OCI-LY1 (cell line): Measurements from ENCODE around the gene FHIT.
"Not testable (repeated sequence)": the region's sequence is repeated elsewhere in the genome, so short reads cannot be mapped to it uniquely, and the experiment has no call there.

Experiments
- H2AFZ ChIP-seq: fragments of 200-600 bp; sonication (generic), shearing (Covaris generic); 2 replicates; pipeline ENCODE4 v1.6.0; 2014; ENCODE audit warnings: antibody characterized with exemption, mild to moderate bottlenecking, low read length
- H3F3A ChIP-seq: fragments of 200-600 bp; sonication (generic), shearing (Covaris generic); 2 replicates; pipeline ENCODE4 v1.6.0; 2014; ENCODE audit warnings: mild to moderate bottlenecking, antibody characterized with exemption, low read length, moderate library complexity; ENCODE audit not compliant: insufficient read depth
- H3K27ac ChIP-seq: fragments of 200-600 bp; sonication (generic); 2 replicates; pipeline ENCODE4 v1.5.1; 2014; ENCODE audit warnings: low read length, mixed run types, mild to moderate bottlenecking, low read depth; ENCODE audit not compliant: poor library complexity, severe bottlenecking
- H3K27me3 ChIP-seq: fragments of 200-600 bp; sonication (generic); 2 replicates; pipeline ENCODE4 v1.6.0; 2014; ENCODE audit warnings: antibody characterized with exemption, mild to moderate bottlenecking, low read length, moderate library complexity; ENCODE audit not compliant: insufficient read depth
- H3K36me3 ChIP-seq: fragments of 200-600 bp; sonication (generic); 2 replicates; pipeline ENCODE4 v1.6.1; 2014; ENCODE audit warnings: mild to moderate bottlenecking, antibody characterized with exemption, low read length, moderate library complexity, mixed read lengths; ENCODE audit not compliant: insufficient read depth
- H3K4me1 ChIP-seq: fragments of 200-600 bp; sonication (generic); 2 replicates; pipeline ENCODE4 v1.5.1; 2014; ENCODE audit warnings: mild to moderate bottlenecking, low read length, moderate library complexity; ENCODE audit not compliant: insufficient read depth, severe bottlenecking
- H3K4me2 ChIP-seq: fragments of 200-600 bp; sonication (generic), shearing (Covaris generic); 2 replicates; pipeline ENCODE4 v1.6.1; 2014; ENCODE audit warnings: low read length
- H3K4me3 ChIP-seq: fragments of 200-600 bp; sonication (generic); 2 replicates; pipeline ENCODE4 v1.5.1; 2014; ENCODE audit warnings: low read length, low read depth, mild to moderate bottlenecking, mixed read lengths; ENCODE audit not compliant: poor library complexity, severe bottlenecking
- H3K79me2 ChIP-seq: fragments of 200-600 bp; shearing (Covaris generic); 2 replicates; pipeline ENCODE4 v1.6.1; 2016; ENCODE audit warnings: mixed run types, low read length, mixed read lengths; ENCODE audit not compliant: insufficient read depth
- H3K9ac ChIP-seq: fragments of 200-600 bp; sonication (generic), shearing (Covaris generic); 2 replicates; pipeline ENCODE4 v1.6.1; 2014; ENCODE audit warnings: mild to moderate bottlenecking, low read length, mixed read lengths
- H3K9me2 ChIP-seq: fragments of 200-600 bp; sonication (generic), shearing (Covaris generic); 2 replicates; pipeline ENCODE4 v1.6.1; 2014; ENCODE audit warnings: low read depth, mild to moderate bottlenecking, low read length, mixed read lengths
- H3K9me3 ChIP-seq: fragments of 200-600 bp; shearing (Covaris generic); 2 replicates; pipeline ENCODE4 v1.6.1; 2014; ENCODE audit warnings: low read length, mixed read lengths
- H4K20me1 ChIP-seq: fragments of 200-600 bp; sonication (generic), shearing (Covaris generic); 2 replicates; pipeline ENCODE4 v1.6.0; 2016; ENCODE audit warnings: mild to moderate bottlenecking, low read length; ENCODE audit not compliant: insufficient read depth
- CTCF ChIP-seq: fragments of 200-600 bp; sonication (generic), shearing (Covaris generic); IDR thresholded peaks from 2 replicates; pipeline ENCODE4 v1.5.1; 2017; ENCODE audit warnings: mild to moderate bottlenecking, antibody characterized with exemption, low read length, moderate library complexity, mixed read lengths
- EZH2 ChIP-seq: fragments of 200-600 bp; sonication (generic), shearing (Covaris generic); IDR thresholded peaks from 2 replicates; pipeline ENCODE4 v1.8.0; 2017; ENCODE audit warnings: borderline replicate concordance, mixed run types, mild to moderate bottlenecking, antibody characterized with exemption, low read length, moderate library complexity, mixed read lengths

FHIT gene

DNA sequence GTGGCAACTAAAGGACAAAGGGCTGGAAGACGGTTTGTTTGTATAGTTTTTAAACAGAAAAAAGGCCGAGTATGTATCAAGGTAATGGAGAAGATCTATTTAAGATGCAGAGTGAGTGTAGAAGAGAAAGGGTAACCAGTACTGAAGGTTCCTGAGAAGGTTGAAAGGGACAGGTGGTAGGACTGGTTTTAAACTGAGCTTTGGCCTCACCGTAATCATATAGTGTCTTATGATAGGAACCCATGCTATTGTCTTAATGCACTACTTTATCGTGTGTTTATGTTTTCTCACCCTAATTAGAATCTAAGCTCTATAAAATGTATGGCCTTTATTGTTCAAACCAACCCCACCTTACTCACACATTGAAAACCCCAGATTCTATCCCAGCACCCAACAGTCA lies 32.7 kb downstream of the FHIT start:
- TF ChIP-seq CTCF = no peak
- TF ChIP-seq EZH2 = no peak
- Histone ChIP-seq H2AFZ (no peak overlapping the region), H3K27ac (no peak overlapping the region), H3K4me3 (no peak overlapping the region), H3K4me1 (no peaks in the 10 kb centered on the region), H3K27me3 (no peaks in the 10 kb centered on the region), H3K9me2 (no peaks in the 10 kb centered on the region), H3K79me2 (no peaks in the 10 kb centered on the region), H3K9ac (no peak overlapping the region), H3K4me2 (no peak overlapping the region), H3K36me3 (no peaks in the 10 kb centered on the region), H3K9me3 (no peaks in the 10 kb centered on the region), H4K20me1 (no peaks in the 10 kb centered on the region), H3F3A (no peaks in the 10 kb centered on the region)

DNA sequence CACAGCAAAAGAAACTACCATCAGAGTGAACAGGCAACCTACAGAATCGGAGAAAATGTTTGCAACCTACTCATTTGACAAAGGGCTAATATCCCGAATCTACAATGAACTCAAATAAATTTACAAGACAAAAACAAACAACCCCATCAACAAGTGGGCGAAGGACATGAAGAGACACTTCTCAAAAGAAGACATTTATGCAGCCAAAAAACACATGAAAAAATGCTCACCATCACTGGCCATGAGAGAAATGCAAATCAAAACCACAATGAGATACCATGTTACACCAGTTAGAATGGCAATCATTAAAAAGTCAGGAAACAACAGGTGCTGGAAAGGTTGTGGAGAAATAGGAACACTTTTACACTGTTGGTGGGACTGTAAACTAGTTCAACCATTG lies 35.1 kb downstream of the FHIT start:
- not testable (repeated sequence) for H3K4me2 ChIP-seq, H3K9me3 ChIP-seq, H3K4me1 ChIP-seq, H3F3A ChIP-seq, H3K27me3 ChIP-seq, H2AFZ ChIP-seq, H4K20me1 ChIP-seq, H3K79me2 ChIP-seq, H3K9me2 ChIP-seq, H3K27ac ChIP-seq, H3K9ac ChIP-seq, H3K4me3 ChIP-seq, H3K36me3 ChIP-seq

DNA sequence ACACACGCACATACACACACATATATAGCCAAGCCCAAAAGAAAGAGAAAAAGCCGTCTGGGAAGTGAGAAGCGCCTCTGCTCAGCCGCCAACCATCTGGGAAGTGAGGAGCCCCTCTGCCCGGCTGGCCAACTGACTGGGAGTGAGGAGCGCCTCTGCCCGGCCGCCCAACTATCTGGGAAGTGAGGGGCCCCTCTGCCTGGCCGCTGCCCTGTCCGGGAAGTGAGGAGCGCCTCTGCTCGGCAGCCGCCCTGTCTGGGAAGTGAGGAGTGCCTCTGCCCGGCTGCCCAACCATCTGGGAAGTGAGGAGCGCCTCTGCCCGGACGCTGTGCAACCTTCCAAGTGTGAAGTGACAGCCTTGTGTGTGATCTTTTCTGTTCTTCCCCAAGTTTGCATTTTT lies 49.2 kb downstream of the FHIT start:
- Histone ChIP-seq H3K4me3 (no peak overlapping the region), H4K20me1 (no peaks in the 10 kb centered on the region), H3K36me3 (no peaks in the 10 kb centered on the region), H3K4me1 (peaks cover 6% of the 10 kb centered on the region), H2AFZ (no peak overlapping the region), H3K27me3 (no peaks in the 10 kb centered on the region), H3K9me3 (no peaks in the 10 kb centered on the region), H3F3A (no peaks in the 10 kb centered on the region), H3K9ac (no peak overlapping the region), H3K27ac (no peak overlapping the region), H3K4me2 (no peak overlapping the region), H3K79me2 (no peaks in the 10 kb centered on the region), H3K9me2 (no peaks in the 10 kb centered on the region)
- no peak for TF ChIP-seq CTCF

DNA sequence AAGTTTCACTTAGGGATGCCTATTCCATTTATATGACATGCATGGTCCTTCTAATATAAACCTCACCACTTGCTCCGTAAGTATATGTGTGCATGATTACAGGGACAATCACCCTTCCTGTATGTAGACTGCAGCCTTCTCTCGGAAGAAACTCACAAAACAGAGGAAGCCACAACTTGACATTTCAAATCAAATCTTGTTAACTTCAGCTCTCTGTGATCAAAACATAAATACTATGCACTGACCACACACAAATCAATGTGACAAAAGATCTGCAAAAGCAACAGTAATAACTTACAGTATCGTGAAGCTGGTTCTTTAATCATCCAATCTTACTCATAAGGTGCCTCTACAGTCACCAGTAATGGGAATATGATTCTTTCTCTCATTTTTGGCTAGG lies 50.2 kb downstream of the FHIT start:
- Histone ChIP-seq H3K4me3 (no peak overlapping the region), H3K9ac (no peak overlapping the region), H3K79me2 (no peaks in the 10 kb centered on the region), H3K9me2 (no peaks in the 10 kb centered on the region), H3K4me2 (no peak overlapping the region), H3K4me1 (peaks cover 6% of the 10 kb centered on the region), H3K36me3 (no peaks in the 10 kb centered on the region), H4K20me1 (no peaks in the 10 kb centered on the region), H2AFZ (no peak overlapping the region), H3F3A (no peaks in the 10 kb centered on the region), H3K27ac (no peak overlapping the region), H3K9me3 (no peaks in the 10 kb centered on the region), H3K27me3 (no peaks in the 10 kb centered on the region)
- TF ChIP-seq CTCF = no peak
- no peak for TF ChIP-seq EZH2
